GM21723 (cell line): ENCODE data around the gene PARD3B.

ENCODE experiments used
- ATAC-seq: cut with Tn5 transposase; IDR thresholded peaks from one replicate; pipeline ENCODE4 v1.9.1; 2021; ENCODE audit warnings: mild to moderate bottlenecking, moderate library complexity; ENCODE audit not compliant: unreplicated experiment

Gene PARD3B

DNA sequence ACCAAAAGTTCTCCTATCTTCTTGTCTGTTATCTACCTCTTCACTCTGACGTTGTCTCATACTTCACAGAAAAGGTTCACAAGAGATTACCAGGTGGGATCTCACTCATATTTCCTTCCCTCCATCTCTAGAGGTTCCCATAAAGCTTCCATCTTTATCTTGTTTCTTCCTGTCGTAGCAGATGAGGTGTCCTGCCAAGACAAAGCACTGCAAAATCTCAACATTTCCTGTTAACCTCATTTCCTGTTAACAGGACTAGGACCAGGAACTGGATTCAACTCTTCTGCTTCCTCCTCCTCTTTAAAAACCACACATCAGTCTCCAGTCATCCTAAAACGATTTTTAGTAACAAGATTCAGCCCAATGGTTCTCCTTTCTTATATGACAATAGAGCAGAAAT, 624.2 kb downstream of the PARD3B start:
- ATAC-seq: no peak

DNA sequence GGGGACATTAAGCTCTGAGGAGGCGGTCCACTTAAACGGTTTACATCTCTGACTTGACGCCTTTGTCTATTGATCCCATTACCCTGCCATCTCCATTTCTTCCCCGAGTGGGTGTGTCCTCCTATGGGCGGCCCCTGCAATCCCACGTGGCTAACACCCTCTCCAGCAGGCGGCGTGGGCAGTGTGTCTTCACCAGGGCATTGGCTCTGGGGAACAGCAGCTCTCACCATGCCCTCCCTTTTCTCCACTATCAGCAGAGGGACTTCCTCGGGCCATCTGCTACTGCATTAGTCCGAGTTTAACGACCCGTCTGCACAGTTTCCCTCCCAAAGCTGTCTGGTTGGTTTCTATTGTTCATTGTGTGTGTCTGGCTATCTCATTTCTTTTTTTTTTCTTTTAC, 625.1 kb downstream of the PARD3B start:
- ATAC-seq: no peak

DNA sequence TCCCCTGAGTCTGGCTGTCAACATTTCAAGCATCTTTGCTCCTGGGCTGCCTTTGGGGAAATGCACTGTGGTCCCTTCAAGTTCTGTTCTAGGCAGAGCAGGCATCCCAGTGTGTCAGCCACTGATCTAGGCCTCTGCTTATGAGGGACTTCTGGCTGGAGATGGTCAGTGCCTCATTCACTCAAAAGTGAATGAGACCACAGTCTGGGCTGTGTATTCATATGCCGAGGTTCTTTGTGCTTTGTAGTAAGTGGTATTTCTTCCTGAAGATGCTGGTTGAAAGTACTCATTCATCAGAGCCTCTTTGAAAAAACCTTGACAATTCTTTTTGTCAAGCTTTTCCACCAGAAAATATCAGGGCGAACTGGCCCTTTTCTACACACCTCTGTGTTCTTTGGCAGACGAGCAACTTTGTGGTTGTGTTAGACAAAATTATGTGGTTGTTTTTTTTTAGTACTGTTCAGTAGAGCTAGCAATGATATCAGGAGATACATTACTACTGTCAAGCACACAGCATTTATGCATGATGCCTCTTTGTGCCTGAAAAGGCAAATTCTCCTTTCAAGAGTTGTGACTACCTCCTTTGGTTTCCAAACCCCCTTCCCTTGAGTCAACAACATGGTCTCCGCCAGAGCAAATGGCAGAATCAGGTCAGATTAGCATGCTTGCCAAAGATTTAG, 626.1 kb downstream of the PARD3B start:
- no peak for ATAC-seq

DNA sequence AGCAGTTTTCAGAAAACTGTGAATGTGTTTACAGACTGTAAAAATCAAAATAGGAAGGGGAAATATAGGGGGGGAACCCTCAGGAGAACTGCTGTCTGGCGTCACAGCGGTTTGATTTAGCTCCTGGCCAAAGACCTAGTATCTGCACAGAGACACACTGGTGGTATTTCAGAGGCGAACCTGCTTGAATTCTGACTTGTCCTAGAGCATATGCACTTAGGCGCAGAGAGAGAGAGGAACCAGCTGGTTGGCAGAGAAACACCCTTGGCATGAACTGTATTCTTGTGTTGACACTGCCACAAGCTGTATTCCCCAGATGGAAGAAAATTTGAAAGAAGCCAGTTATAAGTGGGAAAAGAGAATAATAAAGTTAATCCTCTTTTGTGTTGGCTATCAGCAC, 630.6 kb downstream of the PARD3B start:
- no peak for ATAC-seq

DNA sequence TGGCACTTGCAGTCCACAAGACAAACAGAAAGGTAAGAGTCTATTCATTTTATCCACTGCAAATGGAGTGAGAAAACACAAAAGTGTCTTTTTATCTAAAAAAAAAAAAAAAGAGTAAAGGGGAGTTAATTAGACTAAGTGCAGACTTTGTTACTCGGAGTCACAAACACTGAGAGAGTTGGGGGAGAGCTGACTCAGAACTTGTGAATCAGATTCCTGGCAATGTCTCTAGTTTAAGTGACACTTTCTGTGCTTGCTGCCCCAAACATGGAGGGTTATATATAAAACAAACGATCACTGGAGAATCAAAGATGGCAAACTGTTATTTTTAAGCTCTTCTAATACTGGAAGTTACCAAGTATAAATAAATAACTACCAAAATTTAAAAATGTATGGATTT, 631.3 kb downstream of the PARD3B start:
- no peak for ATAC-seq

DNA sequence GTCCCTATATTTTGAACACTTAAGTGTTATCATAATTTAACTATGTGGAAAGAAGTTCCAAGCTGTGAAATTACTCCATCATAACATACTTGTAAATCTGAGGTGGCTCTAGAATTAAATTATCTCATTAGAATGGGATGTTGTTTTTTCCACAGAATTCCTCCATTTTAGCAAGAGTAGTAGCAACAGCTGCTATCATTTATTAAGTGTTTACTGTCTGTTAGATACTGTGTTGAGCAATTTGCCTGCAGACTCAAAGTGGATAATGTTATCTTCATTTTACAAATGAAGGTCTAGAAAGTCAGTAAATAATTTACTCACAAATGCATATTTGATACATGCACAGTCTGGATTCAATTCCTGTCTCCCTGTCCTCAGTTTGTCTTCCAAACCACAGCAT, 632.3 kb downstream of the PARD3B start:
- no peak for ATAC-seq

DNA sequence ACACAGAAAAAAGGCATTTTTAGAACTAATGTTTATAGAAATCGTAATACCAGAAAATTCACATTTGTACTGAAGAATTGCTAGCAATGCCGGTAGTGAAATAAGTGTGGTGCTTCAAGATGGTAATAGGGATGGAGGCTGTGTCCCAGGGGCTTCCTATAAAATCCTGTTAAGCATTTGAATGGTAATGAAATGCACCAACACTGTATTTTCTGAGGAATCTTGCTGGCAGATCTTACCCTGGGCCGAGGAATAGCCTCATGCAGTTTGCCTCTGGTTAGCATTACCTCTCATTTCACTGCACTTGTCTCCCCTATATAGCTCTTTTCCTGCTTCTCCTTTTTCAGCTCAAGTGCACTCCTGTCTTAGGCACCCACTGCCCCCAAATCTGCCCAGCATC, 635.5 kb downstream of the PARD3B start:
- no peak for ATAC-seq

DNA sequence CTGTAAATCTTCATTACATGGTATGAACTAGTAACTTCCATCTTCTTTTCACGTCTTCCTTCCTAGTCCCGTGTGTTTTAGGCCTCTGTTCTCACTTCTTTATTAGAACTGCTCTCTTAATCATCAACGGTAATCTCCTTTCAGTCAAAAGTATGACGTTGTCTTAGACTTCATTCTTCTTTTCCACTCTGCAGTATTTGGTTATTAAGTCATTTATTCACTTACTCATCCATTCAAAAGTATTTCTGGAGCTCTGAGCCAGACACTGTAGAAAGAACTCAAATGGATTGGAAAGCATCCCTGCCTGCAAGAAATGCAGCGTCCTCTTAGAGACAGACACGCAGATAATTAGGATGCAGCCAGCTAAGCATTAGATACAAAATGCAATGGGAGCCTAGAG, 642.5 kb downstream of the PARD3B start:
- ATAC-seq: no peak

DNA sequence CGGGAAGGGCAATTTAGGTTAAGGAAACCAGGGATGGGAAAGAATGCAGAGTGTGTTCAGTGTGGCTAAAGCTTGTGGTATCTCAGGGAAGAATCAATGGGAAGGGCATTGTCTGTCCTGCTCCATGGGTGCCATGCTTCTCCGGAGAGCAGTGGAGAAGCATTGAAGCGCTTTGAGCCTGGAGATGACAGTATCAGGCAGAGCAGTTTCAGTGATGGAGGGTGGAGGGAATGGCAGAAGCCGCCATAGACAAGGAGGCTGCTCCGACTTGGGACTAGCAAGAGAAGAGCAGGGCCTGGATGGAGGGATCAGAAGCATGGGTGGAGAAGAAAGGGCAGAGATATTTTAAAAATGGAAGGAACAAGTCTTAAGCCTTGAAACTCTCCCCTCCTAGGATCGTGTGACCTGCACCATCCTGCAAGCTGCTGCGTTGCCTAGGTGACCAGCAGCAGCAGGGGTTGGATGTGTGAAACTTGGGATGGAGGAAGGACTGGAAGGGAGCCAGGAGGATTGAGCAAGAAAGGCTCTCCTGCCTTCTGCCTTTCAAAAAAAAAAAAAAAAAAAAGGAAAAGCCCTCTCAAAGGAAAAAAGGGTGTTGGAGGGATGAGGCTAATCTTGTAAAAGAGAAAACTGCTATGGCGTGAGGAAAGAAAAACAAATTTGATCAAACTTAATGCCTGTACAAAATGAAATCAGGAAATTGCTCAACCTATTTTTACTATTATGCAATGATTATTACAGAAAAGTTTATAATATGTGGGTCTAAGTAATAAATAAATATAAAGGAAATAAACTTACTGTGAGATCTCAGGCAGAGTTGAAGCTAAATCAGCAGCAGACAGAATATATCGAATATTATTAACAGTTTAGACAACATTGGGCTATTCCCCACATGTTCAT, 643.2 kb downstream of the PARD3B start:
- no peak for ATAC-seq

DNA sequence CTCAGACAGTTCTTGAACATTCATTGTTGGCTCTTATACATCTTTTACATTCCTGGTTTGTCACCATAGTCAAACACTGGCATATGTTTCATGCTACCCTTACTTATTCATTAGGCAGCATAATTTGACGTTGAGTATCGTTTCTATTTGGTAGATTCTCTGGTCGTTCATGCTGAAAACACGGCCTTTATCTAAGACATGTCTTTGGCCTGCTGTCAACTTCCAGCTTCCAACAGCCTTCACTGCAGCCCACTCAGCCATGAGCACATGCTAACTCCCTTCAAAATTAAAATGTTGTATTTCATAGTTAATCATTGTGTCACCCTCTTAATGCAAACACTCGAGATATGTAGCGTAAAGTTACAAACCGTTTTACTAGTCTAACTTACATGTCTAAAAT, 644.0 kb downstream of the PARD3B start:
- ATAC-seq: no peak

DNA sequence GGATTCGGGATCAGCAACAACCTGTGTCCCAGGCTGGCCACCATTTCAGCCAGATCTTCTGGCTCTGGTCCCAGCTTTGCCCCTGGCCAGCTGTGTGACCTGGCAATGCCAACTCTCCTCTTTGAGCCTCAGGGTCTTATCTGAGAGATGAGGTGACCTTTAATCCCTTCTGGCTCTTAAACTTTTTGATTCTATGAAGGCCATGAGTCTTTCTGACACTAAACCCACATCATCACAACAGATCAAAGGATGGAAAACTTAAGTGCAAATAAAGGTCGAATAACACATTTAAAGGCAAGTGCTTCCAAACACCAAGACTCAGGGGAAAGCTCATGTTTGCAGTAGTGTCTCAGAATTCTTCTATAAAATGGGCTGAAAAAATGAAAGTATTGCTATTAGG, 645.3 kb downstream of the PARD3B start:
- ATAC-seq: no peak

DNA sequence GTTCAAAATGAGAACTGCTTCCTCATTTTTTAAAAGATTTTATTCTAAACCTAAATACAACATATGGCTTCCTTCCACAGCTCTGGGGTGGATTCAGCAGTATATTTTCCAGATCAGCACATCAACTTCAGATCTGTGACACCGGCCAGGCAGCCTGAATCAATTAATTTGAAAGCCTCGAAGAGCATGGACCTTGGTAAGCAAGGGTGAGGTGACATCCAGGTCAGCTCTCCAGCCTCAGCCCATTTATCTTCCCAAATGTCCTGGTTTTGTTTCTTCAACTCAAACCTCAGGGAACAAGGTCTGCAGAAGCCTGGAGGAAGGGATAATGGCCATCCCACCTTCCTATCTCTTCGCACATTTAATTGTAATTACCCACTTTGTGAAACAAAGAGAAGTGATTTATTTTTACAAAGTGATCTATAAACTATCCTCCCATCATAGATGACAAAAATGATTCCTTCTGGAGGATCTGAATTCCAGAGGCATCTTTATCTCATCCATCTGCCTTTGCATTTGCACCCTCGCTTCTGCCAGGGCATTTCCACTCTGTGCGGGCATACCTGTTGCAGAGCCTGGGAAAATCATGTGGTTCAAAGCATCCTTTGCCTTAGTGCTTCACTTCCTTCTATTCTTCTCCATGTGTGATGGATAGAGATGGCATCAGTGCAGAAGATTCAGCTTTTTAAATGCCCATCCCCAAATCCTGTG, 648.0 kb downstream of the PARD3B start:
- ATAC-seq: no peak

DNA sequence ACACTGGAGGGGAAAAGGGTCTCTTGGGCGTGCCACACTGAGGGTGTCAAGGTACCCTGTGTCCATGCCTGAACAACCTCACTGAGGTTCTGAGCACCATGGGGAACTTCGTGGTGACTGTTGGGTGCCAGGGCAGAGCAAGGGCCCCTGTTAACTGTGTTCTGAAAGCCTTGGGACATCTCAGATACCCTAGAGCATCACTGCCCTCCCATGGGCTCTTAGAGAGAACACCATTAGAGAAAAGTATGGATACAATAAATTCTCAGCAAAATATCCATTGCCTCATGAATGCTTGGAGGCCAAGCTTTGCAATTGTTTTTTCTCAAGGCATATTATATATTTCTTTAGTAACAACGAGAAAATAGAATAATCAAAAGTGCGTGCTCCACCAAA, 648.6 kb downstream of the PARD3B start:
- ATAC-seq: no peak

DNA sequence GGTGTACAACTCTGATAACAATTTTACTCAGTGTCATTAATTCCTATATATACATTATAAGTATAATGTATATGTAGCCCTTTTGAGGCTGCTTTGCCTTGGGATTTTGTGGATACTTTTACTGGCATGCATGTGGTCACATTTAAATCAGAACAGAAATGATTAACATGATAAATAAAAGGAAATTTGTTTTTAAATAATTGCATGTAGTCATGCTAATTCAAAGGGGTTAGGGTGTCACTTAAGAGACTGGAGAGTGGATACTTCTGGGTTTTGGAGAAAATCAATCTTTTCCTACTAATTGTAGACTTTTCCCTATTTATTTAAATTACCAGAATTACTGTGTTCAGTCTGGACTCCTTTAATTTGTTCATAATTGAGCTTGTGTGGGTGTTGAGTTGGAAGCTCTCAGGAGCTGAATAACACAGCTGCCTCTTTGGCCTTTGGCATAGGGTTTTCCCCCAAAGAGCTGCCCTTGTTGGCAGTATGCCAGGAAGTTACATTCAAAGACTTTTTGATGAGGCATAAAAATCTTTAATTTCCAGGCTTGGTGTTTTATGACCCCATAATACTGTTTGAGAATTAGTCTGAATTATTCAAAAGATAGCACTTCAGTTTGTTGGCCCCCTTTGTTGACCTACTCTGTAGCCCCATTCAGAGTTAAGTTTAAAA, 652.3 kb downstream of the PARD3B start:
- ATAC-seq: no peak

DNA sequence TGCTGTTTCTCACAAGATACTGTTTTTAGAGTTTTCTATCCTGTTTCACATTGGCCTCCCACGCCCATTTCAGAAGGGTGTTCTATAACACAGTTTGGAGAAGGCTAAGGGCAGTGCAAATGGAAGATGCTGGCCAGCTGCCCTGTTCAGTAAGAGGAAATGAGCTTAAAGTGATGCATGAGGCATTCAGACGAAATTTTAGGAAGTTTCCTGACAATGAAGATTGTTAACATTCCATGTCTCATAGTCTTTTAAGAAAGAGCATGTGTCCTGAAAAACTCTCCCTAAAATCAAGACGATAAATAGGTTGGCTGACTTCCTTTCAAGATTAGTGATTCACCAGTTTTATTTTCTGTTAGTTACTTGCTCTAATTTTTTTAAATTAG, 652.9 kb downstream of the PARD3B start:
- no peak for ATAC-seq

DNA sequence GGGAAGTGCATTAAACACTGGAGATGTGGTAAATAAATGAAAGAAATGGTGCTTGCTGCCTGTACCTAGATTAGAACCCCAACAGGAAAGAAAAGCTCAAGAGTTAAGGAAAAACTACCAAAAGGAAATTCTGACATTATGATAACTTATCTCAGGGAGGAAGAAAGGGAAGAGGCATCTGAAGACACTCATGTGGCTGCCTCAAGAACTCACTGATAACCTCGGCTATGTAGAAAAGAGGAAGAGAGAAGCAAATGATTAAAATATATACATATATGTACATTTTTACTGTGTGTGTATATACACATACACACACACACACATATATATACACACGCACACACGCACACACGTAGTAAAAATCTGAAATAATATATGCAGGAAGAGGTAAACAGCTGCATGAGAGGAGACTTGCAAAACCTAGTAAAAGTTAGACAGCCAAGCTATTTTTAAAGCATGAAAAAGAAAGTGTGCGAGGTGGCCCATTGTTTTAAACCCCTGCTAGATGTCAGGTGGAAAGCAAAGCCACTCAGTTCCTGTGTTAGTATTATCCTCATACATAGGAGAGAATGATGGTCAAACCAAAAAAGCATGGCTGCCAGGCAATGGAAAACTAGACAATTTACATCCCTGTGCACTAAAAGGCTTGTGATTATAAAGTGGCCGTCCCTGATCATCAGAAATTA, 654.0 kb downstream of the PARD3B start:
- ATAC-seq: no peak

DNA sequence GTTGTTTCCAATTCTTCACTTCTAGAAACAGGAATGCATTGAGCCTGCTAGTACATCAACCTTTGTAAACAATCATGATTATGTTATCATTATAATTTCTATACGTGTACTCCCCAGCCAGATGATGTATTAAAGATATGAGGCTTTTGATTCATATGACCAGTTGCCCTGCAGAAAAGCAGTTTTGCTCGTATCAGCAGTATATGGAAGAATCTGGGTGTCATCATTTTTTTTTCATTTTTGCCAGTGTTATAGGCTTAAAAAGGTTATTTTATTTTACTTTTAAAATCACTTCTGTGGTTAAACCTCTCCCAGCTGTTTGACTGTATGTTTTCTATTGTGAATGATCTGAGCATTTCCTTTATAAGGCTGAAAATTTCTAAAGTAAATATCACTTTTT, 665.2 kb downstream of the PARD3B start:
- ATAC-seq: no peak

DNA sequence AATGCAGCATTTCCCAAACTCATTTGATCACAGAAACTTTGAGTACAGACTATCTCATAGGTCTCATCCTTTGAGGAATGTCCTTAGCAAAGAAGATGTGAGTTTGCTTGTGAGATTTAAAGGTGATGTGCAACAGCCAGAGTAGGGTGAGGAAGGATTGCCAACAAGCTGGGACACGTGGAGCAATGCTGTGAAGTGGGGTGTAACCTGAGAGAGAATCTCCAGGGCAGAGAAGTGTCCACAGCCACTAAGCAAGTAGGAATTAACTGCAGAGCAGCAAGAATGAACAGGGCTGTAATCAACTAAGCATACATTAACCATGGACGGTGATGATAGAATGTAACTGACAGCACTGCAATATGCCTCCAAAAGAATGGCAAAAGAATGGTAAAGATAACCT, 667.1 kb downstream of the PARD3B start:
- no peak for ATAC-seq

DNA sequence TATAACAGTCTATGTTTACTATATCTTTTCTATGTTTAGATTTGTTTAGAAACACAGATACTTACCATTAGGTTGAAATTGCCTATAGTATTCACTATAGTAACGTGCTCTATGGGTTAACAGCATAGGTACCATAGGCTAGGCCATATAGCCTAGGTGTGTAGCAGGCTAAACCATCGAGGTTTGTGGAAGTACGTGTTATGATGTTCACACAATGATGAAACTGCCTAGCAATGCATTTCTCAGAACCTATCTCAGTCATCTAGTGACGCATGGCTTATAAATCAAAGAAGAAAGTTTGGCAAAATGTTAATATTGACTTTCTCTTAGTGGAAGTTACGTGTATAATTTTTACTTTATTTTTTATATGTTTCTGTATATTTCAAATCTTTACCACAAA, 670.8 kb downstream of the PARD3B start:
- no peak for ATAC-seq

DNA sequence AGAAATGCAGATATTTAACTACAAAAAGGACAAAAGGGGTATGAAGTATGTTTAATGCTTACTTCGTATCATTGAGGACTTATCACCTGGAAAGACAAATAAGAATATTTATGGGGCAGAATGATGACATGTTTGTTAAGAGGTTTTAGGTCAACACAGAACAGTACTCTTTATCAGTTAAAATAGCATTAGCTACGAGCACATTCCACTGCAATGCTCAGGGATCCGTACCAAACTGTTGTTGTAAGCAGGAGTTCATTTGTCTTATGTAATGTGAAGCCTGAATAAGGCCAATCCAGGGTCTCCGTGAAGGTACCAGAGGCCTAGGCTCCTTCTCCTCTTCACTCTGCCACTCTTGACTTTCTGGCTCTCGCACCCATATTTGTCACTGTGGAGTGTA, 671.3 kb downstream of the PARD3B start:
- ATAC-seq: no peak

DNA sequence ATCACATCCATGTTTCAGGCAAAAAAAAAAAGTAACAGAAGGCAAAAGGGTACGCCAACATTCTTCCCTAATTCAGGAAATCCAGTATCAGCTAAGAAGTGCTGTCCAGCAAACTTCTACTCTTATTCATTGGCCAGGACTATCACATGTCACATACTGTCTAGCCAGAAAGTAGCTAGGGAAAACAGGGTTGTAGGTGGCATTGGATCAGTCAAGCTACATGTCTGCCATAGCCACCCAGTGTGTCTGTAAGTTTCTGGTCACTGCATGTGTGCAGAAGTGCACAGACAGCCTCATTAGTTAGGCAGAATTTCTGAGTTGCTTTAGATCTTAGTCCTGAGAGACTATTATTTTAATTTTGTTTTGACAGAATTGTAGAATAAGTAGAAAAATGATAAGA, 671.7 kb downstream of the PARD3B start:
- no peak for ATAC-seq
